Adrenal gland (tissue), 12 donors: ENCODE measurements around the gene LMO3. TPM values are rescaled to one million over a fixed set of nuclear protein-coding genes. Genes with fewer than 3 reads are reported as not detected.

Experiments
- DNase-seq, 7 donors: peaks; one replicate each; pipeline ENCODE4 v3.0.0-alpha.2; 2019 to 2020
- H3K27ac ChIP-seq, 5 donors: fragments of 200-600 bp; sonication (generic) in 4 of 5; 1 replicate in 3 of 5; 2 replicates in 2 of 5; pipeline versions ENCODE4 v1.5.1 to v1.8.0; 2016 to 2020; ENCODE audit warnings: mild to moderate bottlenecking in 1 of 5
- H3K27me3 ChIP-seq: fragments of 200-600 bp; 2 replicates; pipeline ENCODE4 v1.8.0; 2021
- H3K36me3 ChIP-seq, 2 donors: fragments of 200-600 bp; replicated peaks in 1 of 2; 1 replicate in 1 of 2; 2 replicates in 1 of 2; pipeline versions ENCODE4 v1.5.1 to v1.8.0; 2018 to 2022
- H3K4me1 ChIP-seq, 2 donors: fragments of 200-600 bp; replicated peaks in 1 of 2; 1 replicate in 1 of 2; 2 replicates in 1 of 2; pipeline versions ENCODE4 v1.5.1 to v1.8.0; 2018 to 2021
- H3K4me3 ChIP-seq, 4 donors: fragments of 200-600 bp; sonication (generic) in 3 of 4; one replicate each; pipeline ENCODE4 v1.5.1; 2016 to 2018
- H3K9me3 ChIP-seq, 3 donors: fragments of 200-600 bp; sonication (generic) in 1 of 3; replicated peaks in 1 of 3; 1 replicate in 2 of 3; 2 replicates in 1 of 3; pipeline versions ENCODE4 v1.5.1 to v1.8.0; 2016 to 2021
- CTCF ChIP-seq, 6 experiments: fragments of 450-650 bp in 4 of 6; fragments of 200-600 bp in 2 of 6; sonication (generic) in 1 of 6; IDR thresholded peaks; 1 replicate in 5 of 6; 2 replicates in 1 of 6; pipeline versions ENCODE4 v1.5.1 to v1.8.0; 2016 to 2021; ENCODE audit warnings: antibody characterized with exemption in 6 of 6, mild to moderate bottlenecking in 2 of 6, moderate library complexity in 1 of 6
- POLR2A ChIP-seq, 2 donors: fragments of 450-650 bp; IDR thresholded peaks; one replicate each; pipeline ENCODE4 v1.6.1; 2017; ENCODE audit warnings: antibody characterized with exemption in 2 of 2, mild to moderate bottlenecking in 2 of 2, moderate library complexity in 1 of 2
- WGBS, 4 donors: extraction: QIAGEN DNeasy Blood & Tissue Kit in 2 of 4; methylation state at CpG; one replicate each; pipeline versions ENCODE4 v1.1.5 to v1.1.7; 2013 to 2017; 5-methylcytosine and 5-hydroxymethylcytosine counted together
- intact Hi-C, 2 donors: fragments of 100-400 bp; cut with DNase I; formaldehyde crosslinking; loops; one replicate each; pipeline versions ENCODE4 v1.14.1 to v1.15.0; 2022 to 2023
- polyA plus RNA-seq, 3 donors: library from polyadenylated mRNA; stranded (reverse); fragments of 200-250 nt in 2 of 3; fragments of 350-450 nt in 1 of 3; fragmentation: Illumina TruSeq in 1 of 3; extraction: RNeasy Lipid Tissue Mini Kit (QIAGEN cat#74804) in 1 of 3; gene quantifications; one replicate each; pipeline ENCODE4 v1.2.3, GENCODE V29; 2013 to 2014
- total RNA-seq, 9 donors: library from RNA; depleted of rRNA in 4 of 9; stranded (reverse); fragments of >200 nt in 4 of 9; fragments of 120-200 nt in 1 of 9; fragmentation: NEBNext Ultra II Directional in 1 of 9; extraction: Animal tissue kit (Norgen Biotek cat#: 25700) in 1 of 9; gene quantifications; one replicate each; pipeline versions ENCODE4 v1.1.0 to v1.2.4, GENCODE V29; 2013 to 2023
- donor health status: healthy with polysubstance abuse.
- donor health status: Bipolar disorder and iron deficiency.
- donor health status: DM: yes; HTN: yes; CAD: no.
- donor health status: DM: no; HTN: no; CAD: no.
- donor health status: DM: no; HTN: no; CAD: no.
- donor health status: DM: yes; HTN: yes; CAD: no.

The LMO3 gene
- total and polyA plus RNA-seq, 12 donors, result 0.89 to 21.8 (median 7.0) TPM

GRCh38 chr12:16513231-16513630 is 92.7 kb downstream of the LMO3 start:
- H3K27ac ChIP-seq, result no peak overlapping the region
- DNase-seq, result no peak
- 94 to 96% (median 96%) methylated on average over 15 of the region's 15 CpGs for WGBS, 4 donors
- H3K27me3 ChIP-seq, result no peaks in the 10 kb centered on the region
- intact Hi-C loops, result no loop called here
- no peaks in the 10 kb centered on the region for H3K9me3 ChIP-seq
- no peak overlapping the region for H3K4me3 ChIP-seq
- H3K36me3 ChIP-seq, result no peaks in the 10 kb centered on the region
- TF ChIP-seq POLR2A (IDR thresholded peaks at IDR 0.05) (no peak), CTCF (IDR thresholded peaks at IDR 0.05) (no peak)
- H3K4me1 ChIP-seq, result no peaks in the 10 kb centered on the region

- H3K4me1 ChIP-seq, result no peaks in the 10 kb centered on the region
- no peak for DNase-seq
- no peaks in the 10 kb centered on the region for H3K9me3 ChIP-seq
- 78 to 85% (median 82%) methylated on average over 2 of the region's 2 CpGs for WGBS, 4 donors
- H3K27me3 ChIP-seq, result no peaks in the 10 kb centered on the region
- no peak overlapping the region for H3K4me3 ChIP-seq
- TF ChIP-seq CTCF (IDR thresholded peaks at IDR 0.05) (no peak), POLR2A (IDR thresholded peaks at IDR 0.05) (no peak)
- H3K27ac ChIP-seq, result no peak overlapping the region
- intact Hi-C loops, result no loop called here
- H3K36me3 ChIP-seq, result no peaks in the 10 kb centered on the region
Observed at GRCh38 chr12:16509411-16509810, 96.6 kb downstream of the LMO3 start.

- Histone ChIP-seq H3K4me1 (no peaks in the 10 kb centered on the region), H3K36me3 (no peaks in the 10 kb centered on the region), H3K9me3 (no peaks in the 10 kb centered on the region), H3K4me3 (no peak overlapping the region), H3K27ac (no peak overlapping the region), H3K27me3 (no peaks in the 10 kb centered on the region)
- DNase-seq, result no peak
- intact Hi-C loops, result no loop called here
- TF ChIP-seq POLR2A (IDR thresholded peaks at IDR 0.05), result no peak
- no peak for TF ChIP-seq CTCF (IDR thresholded peaks at IDR 0.05)
Observed at GRCh38 chr12:16506394-16506793, 99.6 kb downstream of the LMO3 start.

GRCh38 chr12:16504200-16504599 is 101.8 kb downstream of the LMO3 start:
- Histone ChIP-seq H3K27me3 (no peaks in the 10 kb centered on the region), H3K9me3 (no peaks in the 10 kb centered on the region), H3K36me3 (no peaks in the 10 kb centered on the region), H3K4me1 (no peaks in the 10 kb centered on the region), H3K27ac (no peak overlapping the region), H3K4me3 (no peak overlapping the region)
- no peak for DNase-seq
- 67 to 84% (median 70%) methylated on average over 1 of the region's 1 CpG for WGBS, 4 donors
- no peak for TF ChIP-seq POLR2A (IDR thresholded peaks at IDR 0.05)
- no peak for TF ChIP-seq CTCF (IDR thresholded peaks at IDR 0.05)
- intact Hi-C loops, result no loop called here
